ENCODE measurements around the gene ZKSCAN1.
A peak's percentile ranks its signal among the peaks of the same experiment; 100 is the strongest.
"Not testable (repeated sequence)": the region's sequence is repeated elsewhere in the genome, so short reads cannot be mapped to it uniquely, and the experiment has no call there.

Gene ZKSCAN1

DNA sequence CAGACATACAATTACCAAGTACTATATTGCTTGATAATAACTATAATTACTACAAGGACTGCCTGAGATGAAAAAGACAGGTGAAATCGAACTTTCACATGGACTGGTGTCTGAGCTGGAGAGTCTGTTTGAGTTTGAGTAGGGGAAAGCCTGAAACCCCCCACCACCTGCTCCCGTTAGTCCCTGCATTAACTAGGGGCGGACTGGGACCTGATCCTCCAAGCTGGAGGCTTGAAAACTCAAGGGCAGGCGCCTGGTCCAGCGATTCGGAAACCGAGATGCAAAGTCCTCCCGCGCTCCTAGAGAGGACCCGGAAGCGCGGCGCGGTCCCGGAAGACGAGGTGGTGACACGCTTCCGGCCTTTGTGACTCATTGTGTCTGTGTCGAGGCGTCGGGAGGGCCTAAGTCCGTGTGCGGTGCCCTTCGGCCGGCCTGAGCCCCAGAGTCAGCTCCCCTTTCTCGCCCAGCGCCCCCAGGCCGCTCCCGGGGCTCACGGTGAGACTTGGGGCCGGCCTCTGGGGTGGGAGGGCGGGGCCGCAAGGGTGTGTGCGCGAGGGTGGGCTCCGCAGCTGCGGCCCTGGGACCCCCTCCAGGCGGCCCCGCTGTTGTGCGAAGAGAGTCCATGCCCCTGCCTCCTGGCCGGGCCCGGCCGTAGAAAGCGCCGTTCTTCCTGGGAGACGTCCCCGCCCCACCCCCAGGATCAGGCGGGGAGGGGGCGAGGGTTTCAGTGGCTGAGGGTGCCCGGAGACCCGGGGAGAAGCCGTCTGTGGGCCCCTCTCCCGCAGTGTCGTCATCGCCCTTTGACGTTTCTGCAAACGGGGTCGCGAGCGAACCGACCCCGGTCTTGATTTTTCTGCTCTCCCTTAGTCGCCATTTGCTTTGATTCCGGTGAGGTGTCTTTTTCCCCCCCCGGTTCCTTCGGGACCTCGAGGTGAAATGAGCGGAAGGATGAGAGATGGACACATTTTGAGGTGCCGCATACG, at the start of gene ZKSCAN1:
Gene ZKSCAN1, plus strand, starts transcription at position 365 of the 983 bp plus-strand sequence. CDS start 7,911 bp downstream, outside the sequence.
- TF ChIP-seq, protein P1, sequence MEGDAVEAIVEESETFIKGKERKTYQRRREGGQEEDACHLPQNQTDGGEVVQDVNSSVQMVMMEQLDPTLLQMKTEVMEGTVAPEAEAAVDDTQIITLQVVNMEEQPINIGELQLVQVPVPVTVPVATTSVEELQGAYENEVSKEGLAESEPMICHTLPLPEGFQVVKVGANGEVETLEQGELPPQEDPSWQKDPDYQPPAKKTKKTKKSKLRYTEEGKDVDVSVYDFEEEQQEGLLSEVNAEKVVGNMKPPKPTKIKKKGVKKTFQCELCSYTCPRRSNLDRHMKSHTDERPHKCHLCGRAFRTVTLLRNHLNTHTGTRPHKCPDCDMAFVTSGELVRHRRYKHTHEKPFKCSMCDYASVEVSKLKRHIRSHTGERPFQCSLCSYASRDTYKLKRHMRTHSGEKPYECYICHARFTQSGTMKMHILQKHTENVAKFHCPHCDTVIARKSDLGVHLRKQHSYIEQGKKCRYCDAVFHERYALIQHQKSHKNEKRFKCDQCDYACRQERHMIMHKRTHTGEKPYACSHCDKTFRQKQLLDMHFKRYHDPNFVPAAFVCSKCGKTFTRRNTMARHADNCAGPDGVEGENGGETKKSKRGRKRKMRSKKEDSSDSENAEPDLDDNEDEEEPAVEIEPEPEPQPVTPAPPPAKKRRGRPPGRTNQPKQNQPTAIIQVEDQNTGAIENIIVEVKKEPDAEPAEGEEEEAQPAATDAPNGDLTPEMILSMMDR (IDR thresholded peaks at IDR 0.05; ENCODE audit: unreplicated experiment in 3 of 3): no peak
- Mint-ChIP-seq H3K36me3 (ENCODE audit: low read depth) (peaks cover 9% of the 10 kb centered on the region), H3K4me3 (peak within 1 kb of the TSS; percentile 88 to 98 (median 96)), H3K27me3 (ENCODE audit: low read depth) (peaks cover 10% of the 10 kb centered on the region), H3K4me1 (peaks cover 14% of the 10 kb centered on the region), H3K9me3 (no peaks in the 10 kb centered on the region), H3K27ac (peak within 1 kb of the TSS; percentile 95 to 97 (median 95))

DNA sequence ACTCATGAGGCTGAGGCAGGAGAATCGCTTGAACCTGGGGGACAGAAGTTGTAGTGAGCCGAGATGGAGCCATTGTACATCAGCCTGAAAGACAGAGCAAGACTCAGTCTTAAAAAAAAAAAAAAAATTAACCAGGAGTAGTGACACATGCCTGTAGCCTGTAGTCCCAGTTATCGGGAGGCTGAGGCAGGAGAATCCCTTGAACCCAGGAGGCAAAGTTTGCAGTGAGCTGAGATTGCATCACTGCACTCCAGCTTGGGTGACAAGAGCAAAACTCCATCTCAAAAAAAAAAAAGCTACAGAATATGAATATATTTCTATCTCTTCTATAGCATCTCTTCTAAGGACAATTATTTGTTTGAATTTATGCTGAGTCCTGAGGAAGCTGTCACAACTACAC, 46.1 kb upstream of the ZKSCAN1 start:
- Mint-ChIP-seq H3K27me3 (ENCODE audit: low read depth) (peaks cover 36% of the 10 kb centered on the region), H3K9me3 (no peaks in the 10 kb centered on the region), H3K4me1 (no peaks in the 10 kb centered on the region), H3K36me3 (ENCODE audit: low read depth) (no peaks in the 10 kb centered on the region), H3K27ac (no peak overlapping the region), H3K4me3 (no peak overlapping the region)
- TF ChIP-seq, protein P1 (IDR thresholded peaks at IDR 0.05; ENCODE audit: unreplicated experiment in 3 of 3): no peak

DNA sequence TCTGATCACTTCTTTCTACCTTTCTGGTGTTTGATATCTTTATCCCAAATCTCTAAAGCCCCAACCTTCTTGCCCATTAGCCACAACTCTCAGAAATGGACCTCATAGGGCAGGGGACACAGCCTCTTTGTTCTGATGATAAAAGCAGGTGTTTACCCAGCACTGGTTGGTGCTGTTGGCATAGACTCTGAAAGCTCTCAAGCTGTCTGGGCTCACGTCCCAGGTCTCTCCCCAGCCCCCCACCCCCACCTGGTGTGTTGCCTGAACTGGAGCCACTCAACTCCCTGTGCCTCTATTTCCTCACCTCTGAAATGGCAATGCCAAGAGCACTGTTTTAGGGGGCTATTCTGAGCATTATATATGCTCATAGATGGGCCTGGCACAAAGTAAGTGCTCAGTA, 45.6 kb upstream of the ZKSCAN1 start:
- H3K36me3 Mint-ChIP-seq (ENCODE audit: low read depth); H3K27ac Mint-ChIP-seq; H3K4me3 Mint-ChIP-seq; H3K9me3 Mint-ChIP-seq; H3K4me1 Mint-ChIP-seq: not testable (repeated sequence)
- H3K27me3 Mint-ChIP-seq (ENCODE audit: low read depth): peaks cover 36% of the 10 kb centered on the region

DNA sequence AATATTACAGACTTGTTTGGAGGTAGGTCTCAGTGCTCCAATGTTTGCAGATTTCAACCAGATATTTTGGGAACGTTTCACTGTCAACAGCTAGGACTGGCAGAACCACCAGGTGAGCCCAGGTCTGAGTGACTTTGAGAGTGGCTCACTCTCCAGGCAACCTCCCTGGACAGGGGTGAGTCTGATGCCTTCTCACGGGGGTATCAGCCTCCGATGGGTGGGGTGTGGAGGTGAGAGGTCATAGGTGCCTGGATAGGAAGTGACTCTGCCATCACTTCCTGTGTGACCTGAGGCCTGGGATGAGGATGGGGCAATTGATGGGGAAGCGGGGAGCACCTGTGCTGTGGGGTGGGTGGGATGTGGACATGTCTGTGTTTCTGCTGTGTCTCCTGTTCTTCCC, 44.2 kb upstream of the ZKSCAN1 start:
- peaks cover 46% of the 10 kb centered on the region for H3K27me3 Mint-ChIP-seq (ENCODE audit: low read depth)
- H3K27ac Mint-ChIP-seq: no peak overlapping the region
- no peaks in the 10 kb centered on the region for H3K9me3 Mint-ChIP-seq
- TF ChIP-seq, protein P1 (IDR thresholded peaks at IDR 0.05; ENCODE audit: unreplicated experiment in 3 of 3): no peak
- no peak overlapping the region for H3K4me3 Mint-ChIP-seq
- no peaks in the 10 kb centered on the region for H3K36me3 Mint-ChIP-seq (ENCODE audit: low read depth)
- no peaks in the 10 kb centered on the region for H3K4me1 Mint-ChIP-seq

DNA sequence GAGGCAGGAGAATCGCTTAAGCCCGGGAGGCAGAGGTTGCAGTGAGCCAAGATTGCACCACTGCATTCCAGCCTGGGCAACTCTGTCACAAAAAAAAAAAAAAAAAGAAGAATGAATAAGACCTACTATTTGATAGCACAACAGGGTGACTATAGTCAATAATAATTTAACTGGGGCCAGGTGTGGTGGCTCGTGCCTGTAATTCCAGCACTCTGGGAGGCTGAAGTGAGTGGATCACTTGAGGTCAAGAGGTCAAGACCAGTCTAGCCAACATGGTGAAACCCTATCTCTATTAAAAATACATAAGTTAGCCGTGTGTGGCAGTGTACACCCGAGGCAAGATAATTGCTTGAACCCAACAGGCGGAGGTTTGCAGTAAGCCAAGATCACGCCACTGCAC, 41.6 kb upstream of the ZKSCAN1 start:
- not testable (repeated sequence) for H3K4me3 Mint-ChIP-seq; H3K4me1 Mint-ChIP-seq; H3K9me3 Mint-ChIP-seq; H3K27ac Mint-ChIP-seq; H3K36me3 Mint-ChIP-seq (ENCODE audit: low read depth)
- H3K27me3 Mint-ChIP-seq (ENCODE audit: low read depth): peaks cover 39% of the 10 kb centered on the region

DNA sequence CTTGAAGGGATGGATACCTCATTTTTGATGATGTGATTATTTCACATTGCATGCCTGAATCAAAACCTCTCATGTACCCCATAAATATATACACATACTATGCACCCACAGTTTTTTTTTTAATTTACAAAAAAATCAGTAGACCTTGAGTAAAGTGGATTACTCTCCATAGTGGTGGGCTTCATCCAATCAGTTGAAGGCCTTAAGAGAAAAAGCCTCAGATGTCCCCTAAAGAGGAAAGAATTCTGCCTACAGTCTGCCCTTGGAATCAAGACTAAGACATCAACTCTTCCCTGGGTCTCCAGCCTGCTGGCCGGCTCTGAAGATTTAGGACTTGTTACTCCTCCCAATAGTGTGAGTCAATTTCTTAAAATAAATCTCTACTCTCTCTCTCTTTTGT, 40.7 kb upstream of the ZKSCAN1 start:
- Mint-ChIP-seq H3K27me3 (ENCODE audit: low read depth) (peaks cover 40% of the 10 kb centered on the region), H3K27ac (no peak overlapping the region), H3K36me3 (ENCODE audit: low read depth) (no peaks in the 10 kb centered on the region), H3K4me1 (no peaks in the 10 kb centered on the region), H3K4me3 (no peak overlapping the region), H3K9me3 (no peaks in the 10 kb centered on the region)
- TF ChIP-seq, protein P1 (IDR thresholded peaks at IDR 0.05; ENCODE audit: unreplicated experiment in 3 of 3): no peak

Data from nephron (organoid).